GM23338 (cell line): Measurements from ENCODE around the gene ANXA3.

ENCODE experiments used
- CREB1 ChIP-seq: fragments of 250-450 bp; sonication (Bioruptor Pico); IDR thresholded peaks from 2 replicates; pipeline ENCODE4 v1.5.0; 2020; ENCODE audit warnings: low read depth, mild to moderate bottlenecking, moderate library complexity
- EZH2 ChIP-seq: fragments of 200-600 bp; sonication (generic); IDR thresholded peaks from one replicate; pipeline ENCODE4 v1.8.0; 2017; ENCODE audit warnings: antibody characterized with exemption, mild to moderate bottlenecking, low read depth; ENCODE audit not compliant: unreplicated experiment
- TF ChIP-seq, protein P1 (sequence below), 2 experiments: fragments of 200-600 bp in 1 of 2; sonication (generic) in 1 of 2; conservative IDR thresholded peaks; 2 replicates each; pipeline versions ENCODE4 v1.5.1 to v1.6.1; 2016 to 2017; ENCODE audit warnings: antibody characterized with exemption in 2 of 2, low read depth in 2 of 2, mild to moderate bottlenecking in 2 of 2, moderate library complexity in 1 of 2

DNA sequence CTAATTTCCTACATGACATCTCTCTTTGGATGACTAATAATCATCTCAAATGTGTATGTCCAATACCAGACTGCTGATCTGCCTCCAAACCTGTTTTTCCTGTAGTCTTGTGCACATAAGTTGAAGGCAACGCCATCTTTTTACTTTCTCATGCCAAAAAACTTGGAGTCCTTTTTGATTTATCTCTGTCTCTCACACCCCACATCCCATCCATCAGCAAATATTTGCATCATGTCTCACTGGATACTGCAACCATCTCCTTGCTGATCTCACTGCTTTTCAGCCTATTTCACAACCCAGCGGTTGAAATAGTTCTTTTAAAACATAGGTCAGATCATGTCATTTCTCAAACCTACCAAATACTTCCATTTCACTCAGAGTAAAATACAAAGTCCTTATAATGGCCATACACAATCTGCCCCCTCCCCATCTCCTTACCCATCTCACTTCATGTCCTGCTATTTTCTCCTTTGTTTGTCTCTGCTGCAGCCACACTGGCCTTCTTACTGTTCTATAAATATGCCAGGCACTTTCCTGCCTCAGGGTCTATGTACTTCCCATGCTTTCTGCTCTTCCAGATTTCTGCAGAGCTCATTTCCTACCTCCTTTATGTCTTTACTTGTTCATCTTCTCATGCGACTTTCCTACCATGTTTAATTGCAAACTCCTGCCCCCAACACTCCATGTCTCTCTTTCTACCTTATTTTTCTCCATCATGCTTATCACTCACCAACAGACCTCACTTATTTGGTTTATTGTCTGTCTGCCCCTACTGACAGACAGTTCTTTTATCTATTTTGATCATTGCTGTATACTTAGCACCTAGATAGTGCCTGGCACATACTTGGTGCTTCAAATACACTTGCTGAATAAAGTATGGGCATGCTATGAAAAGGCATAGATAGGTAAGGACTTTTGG lies 98.8 kb downstream of the ANXA3 start:
- TF ChIP-seq CREB1: no peak
- TF ChIP-seq, protein P1, sequence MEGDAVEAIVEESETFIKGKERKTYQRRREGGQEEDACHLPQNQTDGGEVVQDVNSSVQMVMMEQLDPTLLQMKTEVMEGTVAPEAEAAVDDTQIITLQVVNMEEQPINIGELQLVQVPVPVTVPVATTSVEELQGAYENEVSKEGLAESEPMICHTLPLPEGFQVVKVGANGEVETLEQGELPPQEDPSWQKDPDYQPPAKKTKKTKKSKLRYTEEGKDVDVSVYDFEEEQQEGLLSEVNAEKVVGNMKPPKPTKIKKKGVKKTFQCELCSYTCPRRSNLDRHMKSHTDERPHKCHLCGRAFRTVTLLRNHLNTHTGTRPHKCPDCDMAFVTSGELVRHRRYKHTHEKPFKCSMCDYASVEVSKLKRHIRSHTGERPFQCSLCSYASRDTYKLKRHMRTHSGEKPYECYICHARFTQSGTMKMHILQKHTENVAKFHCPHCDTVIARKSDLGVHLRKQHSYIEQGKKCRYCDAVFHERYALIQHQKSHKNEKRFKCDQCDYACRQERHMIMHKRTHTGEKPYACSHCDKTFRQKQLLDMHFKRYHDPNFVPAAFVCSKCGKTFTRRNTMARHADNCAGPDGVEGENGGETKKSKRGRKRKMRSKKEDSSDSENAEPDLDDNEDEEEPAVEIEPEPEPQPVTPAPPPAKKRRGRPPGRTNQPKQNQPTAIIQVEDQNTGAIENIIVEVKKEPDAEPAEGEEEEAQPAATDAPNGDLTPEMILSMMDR (conservative IDR thresholded peaks at IDR 0.05; ENCODE audit: low read depth in 2 of 2): no peak
- no peak for TF ChIP-seq EZH2
